Mesothelial cell of epicardium (in vitro differentiated cells): ENCODE results near the gene WIPI1. TPM values are rescaled to one million over a fixed set of nuclear protein-coding genes. Genes with fewer than 3 reads are reported as not detected.
A peak's percentile ranks its signal among the peaks of the same experiment; 100 is the strongest.

Experiments used
- DNase-seq, 2 experiments: peaks; one replicate each; pipeline ENCODE4 v3.0.0; 2021; ENCODE audit warnings: low spot score in 2 of 2; ENCODE audit not compliant: unreplicated experiment in 2 of 2
- H3K27ac Mint-ChIP-seq: 2 replicates; pipeline ENCODE4 v1.8.0; 2021; ENCODE audit warnings: mixed read lengths
- H3K27me3 Mint-ChIP-seq: 2 replicates; pipeline ENCODE4 v1.8.0; 2021; ENCODE audit warnings: low read depth, mixed read lengths
- H3K36me3 Mint-ChIP-seq: 2 replicates; pipeline ENCODE4 v1.8.0; 2021; ENCODE audit warnings: mixed read lengths
- H3K4me1 Mint-ChIP-seq: 2 replicates; pipeline ENCODE4 v1.8.0; 2021; ENCODE audit warnings: mixed read lengths
- H3K4me3 Mint-ChIP-seq: 2 replicates; pipeline ENCODE4 v1.8.0; 2021; ENCODE audit warnings: mild to moderate bottlenecking, moderate library complexity, mixed read lengths
- H3K9me3 Mint-ChIP-seq: 2 replicates; pipeline ENCODE4 v1.8.0; 2021; ENCODE audit warnings: mixed read lengths
- total RNA-seq: library from RNA; stranded (reverse); gene quantifications from 3 replicates; pipeline ENCODE4 v1.2.1, GENCODE V29; 2021
- TF ChIP-seq, protein P1 (sequence below): fragments of 200-600 bp; sonication (generic); IDR thresholded peaks from one replicate; pipeline ENCODE4 v1.5.0; 2021; ENCODE audit warnings: antibody characterized with exemption; ENCODE audit not compliant: unreplicated experiment

WIPI1 gene
- total RNA-seq, 1 donor from 2014 or later = 27.2 TPM

DNA sequence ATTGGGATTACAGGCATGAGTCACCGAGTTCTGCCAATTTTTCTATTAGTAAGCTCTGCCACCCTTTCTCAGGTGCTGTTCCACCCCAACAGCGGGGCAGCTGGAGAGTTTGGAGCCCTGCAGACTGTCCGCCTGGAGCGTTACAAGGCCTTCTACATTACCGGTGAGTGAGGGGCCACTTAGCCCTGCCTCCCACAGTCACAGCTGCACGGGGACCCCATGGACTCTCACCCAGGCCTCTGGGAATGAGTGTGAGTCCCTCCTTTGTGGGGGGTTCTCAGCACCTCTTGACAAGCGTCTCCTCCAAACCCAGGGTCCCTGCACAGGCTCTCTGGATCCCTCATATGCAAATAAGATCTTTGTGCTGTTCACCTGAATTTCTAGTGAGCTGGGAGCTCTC is 56.0 kb downstream of the WIPI1 start:
- Mint-ChIP-seq H3K4me3 (no peak overlapping the region), H3K4me1 (peaks cover 6% of the 10 kb centered on the region), H3K27me3 (no peaks in the 10 kb centered on the region), H3K9me3 (peaks cover 18% of the 10 kb centered on the region), H3K27ac (no peak overlapping the region), H3K36me3 (peaks cover 7% of the 10 kb centered on the region)
- DNase-seq = no peak
- TF ChIP-seq, protein P1, sequence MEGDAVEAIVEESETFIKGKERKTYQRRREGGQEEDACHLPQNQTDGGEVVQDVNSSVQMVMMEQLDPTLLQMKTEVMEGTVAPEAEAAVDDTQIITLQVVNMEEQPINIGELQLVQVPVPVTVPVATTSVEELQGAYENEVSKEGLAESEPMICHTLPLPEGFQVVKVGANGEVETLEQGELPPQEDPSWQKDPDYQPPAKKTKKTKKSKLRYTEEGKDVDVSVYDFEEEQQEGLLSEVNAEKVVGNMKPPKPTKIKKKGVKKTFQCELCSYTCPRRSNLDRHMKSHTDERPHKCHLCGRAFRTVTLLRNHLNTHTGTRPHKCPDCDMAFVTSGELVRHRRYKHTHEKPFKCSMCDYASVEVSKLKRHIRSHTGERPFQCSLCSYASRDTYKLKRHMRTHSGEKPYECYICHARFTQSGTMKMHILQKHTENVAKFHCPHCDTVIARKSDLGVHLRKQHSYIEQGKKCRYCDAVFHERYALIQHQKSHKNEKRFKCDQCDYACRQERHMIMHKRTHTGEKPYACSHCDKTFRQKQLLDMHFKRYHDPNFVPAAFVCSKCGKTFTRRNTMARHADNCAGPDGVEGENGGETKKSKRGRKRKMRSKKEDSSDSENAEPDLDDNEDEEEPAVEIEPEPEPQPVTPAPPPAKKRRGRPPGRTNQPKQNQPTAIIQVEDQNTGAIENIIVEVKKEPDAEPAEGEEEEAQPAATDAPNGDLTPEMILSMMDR = no peak

DNA sequence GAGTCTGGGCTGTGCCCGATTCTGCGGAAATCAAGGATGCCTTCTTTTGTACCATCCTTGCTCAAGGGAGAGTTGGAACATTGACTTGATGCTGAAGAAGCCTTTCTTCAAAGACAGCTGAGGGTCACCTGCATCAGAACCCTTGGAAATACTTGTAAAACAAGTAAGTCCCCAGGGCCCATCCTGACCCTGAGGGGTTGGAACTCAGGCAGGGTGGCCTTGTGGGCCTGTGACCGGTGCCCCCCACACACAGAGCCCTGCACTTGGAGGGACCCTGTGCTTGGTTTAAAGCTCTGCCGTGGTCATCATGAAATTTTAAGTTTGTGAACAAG is 56.9 kb downstream of the WIPI1 start:
- no peaks in the 10 kb centered on the region for H3K27me3 Mint-ChIP-seq
- DNase-seq = no peak
- H3K9me3 Mint-ChIP-seq = peaks cover 13% of the 10 kb centered on the region
- H3K36me3 Mint-ChIP-seq = peaks cover 6% of the 10 kb centered on the region
- peak overlapping the region; percentile 61 for H3K27ac Mint-ChIP-seq
- TF ChIP-seq, protein P1 = no peak
- peaks cover 6% of the 10 kb centered on the region for H3K4me1 Mint-ChIP-seq
- no peak overlapping the region for H3K4me3 Mint-ChIP-seq

DNA sequence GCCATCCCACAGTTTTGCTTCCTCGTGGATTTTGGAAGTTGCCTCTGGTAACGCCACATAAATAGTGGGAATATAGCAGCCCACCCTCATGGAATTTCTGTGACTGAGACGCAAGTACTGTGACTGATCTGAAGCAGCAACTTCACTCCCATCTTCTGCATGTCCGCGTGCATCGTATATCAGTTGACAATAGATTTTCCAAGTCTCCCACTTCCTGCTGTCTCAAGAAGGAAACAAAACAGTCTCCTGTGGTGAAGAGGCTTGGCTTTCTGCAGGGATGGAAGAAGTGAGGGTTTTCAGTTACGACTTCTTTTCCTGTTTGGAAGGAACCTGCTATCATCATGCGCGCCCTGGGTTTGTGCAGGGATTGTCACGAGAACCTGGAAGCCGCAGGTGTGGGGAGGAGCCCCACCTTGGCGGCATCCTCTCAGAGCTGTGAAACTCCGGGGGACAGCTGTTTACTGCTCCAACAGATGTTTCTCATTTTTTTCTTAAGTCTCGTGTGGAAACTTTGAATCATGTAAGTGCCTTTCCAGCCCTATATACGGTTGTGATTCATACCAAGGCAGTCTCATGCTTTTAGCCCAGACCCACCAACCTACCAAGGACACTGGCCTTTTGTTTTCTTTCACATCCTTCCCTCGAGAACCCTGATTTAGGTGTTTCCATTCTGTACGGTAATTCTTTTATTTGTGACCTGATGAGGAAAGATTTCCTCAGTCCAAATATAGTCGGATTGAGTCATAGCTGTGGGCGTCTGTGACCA is 57.5 kb downstream of the WIPI1 start:
- Mint-ChIP-seq H3K9me3 (peaks cover 7% of the 10 kb centered on the region), H3K4me1 (peaks cover 6% of the 10 kb centered on the region), H3K27ac (peak overlapping the region; percentile 61), H3K4me3 (no peak overlapping the region), H3K27me3 (no peaks in the 10 kb centered on the region), H3K36me3 (peaks cover 9% of the 10 kb centered on the region)
- TF ChIP-seq, protein P1 = no peak
- DNase-seq = no peak

DNA sequence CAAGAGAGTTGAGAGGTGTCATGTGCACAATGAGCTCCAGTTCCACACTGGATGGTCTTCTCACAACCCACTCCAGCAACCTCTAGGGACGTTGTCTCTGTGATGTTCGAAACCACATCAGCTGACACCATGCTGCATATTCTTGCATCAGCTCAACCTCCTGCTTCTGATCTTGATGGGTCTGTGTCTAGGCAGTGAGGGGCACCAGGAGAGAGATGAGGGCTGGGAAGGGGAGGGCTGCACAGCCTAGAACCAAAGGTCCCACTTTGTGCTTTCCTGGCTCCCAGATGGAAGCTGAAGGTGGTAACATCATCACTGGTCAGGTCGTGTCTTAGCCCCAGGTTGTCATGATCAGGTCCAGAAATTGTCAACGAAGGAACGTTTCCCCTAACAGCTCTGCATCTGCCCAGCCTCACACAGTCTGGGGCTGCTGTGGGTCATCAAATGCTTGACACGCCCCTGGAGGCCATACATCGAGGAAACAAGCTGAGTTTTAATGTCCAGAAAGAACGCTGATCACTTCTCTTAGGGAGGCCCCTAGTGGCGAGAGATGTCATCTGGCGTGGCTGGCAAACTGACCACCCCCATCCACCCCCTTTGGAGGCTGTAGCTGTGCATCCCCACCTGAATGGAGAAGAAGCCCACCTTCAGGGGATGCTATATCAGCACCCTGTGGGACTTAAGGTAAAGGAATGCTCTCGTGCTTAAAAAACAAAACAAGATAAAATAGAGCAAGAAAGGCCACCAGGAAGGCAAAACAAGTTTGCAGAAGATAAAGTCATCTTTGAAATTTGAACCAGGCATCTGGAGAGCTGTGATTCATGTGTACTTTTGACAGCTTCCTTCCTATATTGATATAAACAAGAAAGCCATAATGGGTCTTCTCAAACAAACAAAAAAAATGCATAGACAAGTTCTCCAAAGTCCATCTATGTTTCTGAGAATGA is 58.3 kb downstream of the WIPI1 start:
- Mint-ChIP-seq H3K4me3 (no peak overlapping the region), H3K36me3 (peaks cover 6% of the 10 kb centered on the region)
- TF ChIP-seq, protein P1 = peak; percentile 46

DNA sequence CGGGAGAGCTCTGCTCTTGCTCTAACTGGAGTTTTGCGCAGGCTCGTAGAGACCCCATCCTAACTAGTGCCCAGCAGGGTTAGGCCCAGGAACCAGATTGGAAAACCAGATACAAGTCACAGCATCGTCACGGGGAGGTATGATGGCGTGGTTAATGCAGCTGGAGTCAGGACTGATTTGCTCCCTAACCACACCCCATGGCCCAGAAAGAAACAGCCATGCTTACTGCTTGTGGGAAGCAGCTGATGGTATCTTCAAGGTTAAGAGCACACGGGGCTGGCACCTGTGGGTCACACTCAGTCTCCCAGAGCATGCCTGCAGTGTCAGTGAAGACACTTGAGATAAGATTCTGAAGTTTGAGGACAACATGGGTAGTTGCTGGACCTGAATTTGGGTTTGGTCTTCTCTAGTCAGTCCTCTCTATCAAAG is 60.2 kb downstream of the WIPI1 start:
- Mint-ChIP-seq H3K9me3 (peaks cover 3% of the 10 kb centered on the region), H3K36me3 (peaks cover 6% of the 10 kb centered on the region), H3K27ac (no peak overlapping the region), H3K4me1 (peaks cover 6% of the 10 kb centered on the region), H3K27me3 (no peaks in the 10 kb centered on the region), H3K4me3 (no peak overlapping the region)
- TF ChIP-seq, protein P1 = no peak
- no peak for DNase-seq

More for the DNA sequence above, 58.3 kb downstream of the WIPI1 start:
- Mint-ChIP-seq H3K4me1 (peaks cover 6% of the 10 kb centered on the region), H3K9me3 (peaks cover 3% of the 10 kb centered on the region), H3K27ac (peak overlapping the region; percentile 41), H3K27me3 (no peaks in the 10 kb centered on the region)
- DNase-seq = no peak
